Tibial nerve (tissue), 4 donors: Measurements from ENCODE around the gene ZNF574. TPM values are rescaled to one million over a fixed set of nuclear protein-coding genes. Genes with fewer than 3 reads are reported as not detected.

ENCODE experiments used
- DNase-seq, 2 donors: peaks; one replicate each; pipeline ENCODE4 v3.0.0-alpha.2; 2019; ENCODE audit warnings: low spot score in 2 of 2
- H3K27ac ChIP-seq, 4 donors: fragments of 200-600 bp; sonication (generic) in 3 of 4; one replicate each; pipeline ENCODE4 v1.5.1; 2017 to 2019; ENCODE audit warnings: mild to moderate bottlenecking in 1 of 4
- H3K27me3 ChIP-seq, 2 donors: fragments of 200-600 bp; sonication (generic) in 1 of 2; one replicate each; pipeline versions ENCODE4 v1.5.1 to v1.6.0; 2017 to 2019
- H3K36me3 ChIP-seq, 3 donors: fragments of 200-600 bp; sonication (generic); one replicate each; pipeline ENCODE4 v1.5.1; 2018 to 2019
- H3K4me1 ChIP-seq, 4 donors: fragments of 200-600 bp; sonication (generic) in 3 of 4; one replicate each; pipeline ENCODE4 v1.5.1; 2017 to 2019
- H3K4me3 ChIP-seq, 4 donors: fragments of 200-600 bp; sonication (generic) in 3 of 4; one replicate each; pipeline ENCODE4 v1.5.1; 2017 to 2019; ENCODE audit warnings: mild to moderate bottlenecking in 1 of 4, moderate library complexity in 1 of 4
- H3K9me3 ChIP-seq, 4 donors: fragments of 200-600 bp; sonication (generic) in 3 of 4; one replicate each; pipeline ENCODE4 v1.5.1; 2017 to 2019
- CTCF ChIP-seq, 5 experiments: fragments of 200-600 bp in 3 of 5; fragments of 450-650 bp in 2 of 5; sonication (generic) in 3 of 5; IDR thresholded peaks; one replicate each; pipeline ENCODE4 v1.5.1; 2016 to 2019; ENCODE audit warnings: antibody characterized with exemption in 5 of 5, mild to moderate bottlenecking in 3 of 5, moderate library complexity in 2 of 5
- EP300 ChIP-seq, 2 donors: sonication (generic); formaldehyde crosslinking; IDR thresholded peaks; one replicate each; pipeline ENCODE4 v1.6.1; 2017; ENCODE audit warnings: antibody characterized with exemption in 2 of 2, mild to moderate bottlenecking in 1 of 2
- POLR2A ChIP-seq, 2 donors: fragments of 450-650 bp; IDR thresholded peaks; one replicate each; pipeline ENCODE4 v1.6.1; 2017; ENCODE audit warnings: antibody characterized with exemption in 2 of 2, mild to moderate bottlenecking in 2 of 2, moderate library complexity in 2 of 2
- WGBS, 2 donors: methylation state at CpG; one replicate each; pipeline ENCODE4 v1.1.5; 2018; 5-methylcytosine and 5-hydroxymethylcytosine counted together
- total RNA-seq, 4 donors: library from RNA; depleted of rRNA; stranded (reverse); fragments of >200 nt; gene quantifications; one replicate each; pipeline ENCODE4 v1.1.0, GENCODE V29; 2016

ZNF574 gene
- total RNA-seq, 4 donors from 2014 or later = 14.3 to 22.2 (median 17.5) TPM

- Histone ChIP-seq H3K9me3 (no peaks in the 10 kb centered on the region), H3K4me1 (no peaks in the 10 kb centered on the region), H3K36me3 (no peaks in the 10 kb centered on the region), H3K27me3 (peaks cover 0 to 10% of the 10 kb centered on the region in 2 donors), H3K27ac (no peak overlapping the region), H3K4me3 (no peak overlapping the region)
- 76 to 80% methylated on average over 2 of the region's 2 CpGs for WGBS, 2 donors
- DNase-seq = no peak
- TF ChIP-seq CTCF (IDR thresholded peaks at IDR 0.05) = no peak
- no peak for TF ChIP-seq EP300 (IDR thresholded peaks at IDR 0.05)
- no peak for TF ChIP-seq POLR2A (IDR thresholded peaks at IDR 0.05)
These were observed 26.9 kb downstream of the ZNF574 start for GRCh38 chr19:42102877-42103276.

GRCh38 chr19:42105368-42105767 is 29.4 kb downstream of the ZNF574 start:
- H3K9me3 ChIP-seq = no peaks in the 10 kb centered on the region
- TF ChIP-seq POLR2A (IDR thresholded peaks at IDR 0.05) (no peak), CTCF (IDR thresholded peaks at IDR 0.05) (no peak), EP300 (IDR thresholded peaks at IDR 0.05) (no peak)
- no peaks in the 10 kb centered on the region for H3K36me3 ChIP-seq
- H3K27ac ChIP-seq = no peak overlapping the region
- no peak overlapping the region for H3K4me3 ChIP-seq
- peaks cover 0 to 6% (median 1%) of the 10 kb centered on the region in 4 donors for H3K4me1 ChIP-seq
- peaks cover 0 to 17% of the 10 kb centered on the region in 2 donors for H3K27me3 ChIP-seq
- 69 to 82% methylated on average over 2 of the region's 2 CpGs for WGBS, 2 donors
- DNase-seq = no peak

GRCh38 chr19:42108527-42109389 is 32.8 kb downstream of the ZNF574 start:
- H3K36me3 ChIP-seq = no peaks in the 10 kb centered on the region
- no peaks in the 10 kb centered on the region for H3K9me3 ChIP-seq
- peak; percentile 57 to 77 for DNase-seq
- TF ChIP-seq POLR2A (IDR thresholded peaks at IDR 0.05) = no peak
- TF ChIP-seq CTCF (IDR thresholded peaks at IDR 0.05) = peak; percentile 61 to 87 (median 80)
- peak in 1 of 2 donors; percentile 13 for TF ChIP-seq EP300 (IDR thresholded peaks at IDR 0.05)
- H3K4me1 ChIP-seq = peaks cover 0 to 10% (median 3%) of the 10 kb centered on the region in 4 donors
- peaks cover 0 to 17% of the 10 kb centered on the region in 2 donors for H3K27me3 ChIP-seq
- 27 to 30% methylated on average over 16 of the region's 16 CpGs for WGBS, 2 donors
- no peak overlapping the region for H3K27ac ChIP-seq
- H3K4me3 ChIP-seq = no peak overlapping the region

GRCh38 chr19:42109896-42110295 is 33.9 kb downstream of the ZNF574 start:
- Histone ChIP-seq H3K36me3 (no peaks in the 10 kb centered on the region), H3K27me3 (peaks cover 0 to 17% of the 10 kb centered on the region in 2 donors), H3K9me3 (no peaks in the 10 kb centered on the region), H3K27ac (no peak overlapping the region), H3K4me3 (no peak overlapping the region), H3K4me1 (peaks cover 0 to 16% (median 7%) of the 10 kb centered on the region in 4 donors)
- 82 to 83% methylated on average over 3 of the region's 3 CpGs for WGBS, 2 donors
- no peak for DNase-seq
- TF ChIP-seq POLR2A (IDR thresholded peaks at IDR 0.05) = no peak
- TF ChIP-seq CTCF (IDR thresholded peaks at IDR 0.05) = no peak
- no peak for TF ChIP-seq EP300 (IDR thresholded peaks at IDR 0.05)

GRCh38 chr19:42110658-42111057 is 34.7 kb downstream of the ZNF574 start:
- no peak for DNase-seq
- 65 to 78% methylated on average over 1 of the region's 1 CpG for WGBS, 2 donors
- TF ChIP-seq CTCF (IDR thresholded peaks at IDR 0.05) (no peak), POLR2A (IDR thresholded peaks at IDR 0.05) (no peak), EP300 (IDR thresholded peaks at IDR 0.05) (no peak)
- Histone ChIP-seq H3K9me3 (no peaks in the 10 kb centered on the region), H3K27me3 (peaks cover 0 to 17% of the 10 kb centered on the region in 2 donors), H3K4me3 (no peak overlapping the region), H3K4me1 (peaks cover 0 to 16% (median 7%) of the 10 kb centered on the region in 4 donors), H3K27ac (no peak overlapping the region), H3K36me3 (no peaks in the 10 kb centered on the region)
